ENCODE measurements around the gene PIGQ.

The PIGQ gene

DNA sequence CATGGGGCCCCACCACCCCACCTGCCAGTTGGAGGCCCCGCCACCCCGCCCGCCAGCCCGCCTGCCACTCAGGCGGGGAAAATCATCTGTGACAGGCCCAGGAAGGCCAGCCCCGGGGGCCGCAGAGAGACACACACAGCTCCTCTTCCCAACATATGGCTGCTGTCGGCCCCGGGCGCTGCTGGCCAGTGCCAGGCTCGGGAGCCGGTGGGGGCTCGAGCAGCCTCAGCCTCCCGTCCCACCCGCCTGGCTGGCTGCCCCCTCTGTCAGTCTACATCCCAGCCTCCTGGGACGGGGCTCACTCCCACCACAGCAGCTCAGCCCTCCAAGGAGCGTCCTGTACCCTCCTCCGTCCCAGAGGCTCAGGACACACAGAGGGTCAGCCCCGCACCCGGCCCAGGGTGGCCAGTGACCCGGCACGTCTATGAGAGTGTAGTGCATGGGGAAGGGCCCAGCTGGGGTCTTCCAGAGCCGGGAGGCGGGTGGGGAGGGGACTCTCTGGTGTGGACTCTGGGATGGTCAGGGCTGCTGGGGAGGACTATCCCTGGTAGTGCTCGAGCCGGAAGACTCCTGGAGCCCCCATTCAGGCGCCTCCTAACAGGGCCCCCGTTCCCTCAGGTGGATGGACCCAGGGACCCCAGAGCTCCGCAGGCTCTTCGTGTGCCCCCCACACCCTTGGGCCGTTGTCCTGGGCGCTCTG, 13.1 kb upstream of the PIGQ start:
- no peak for FAIRE-seq

GRCh38 chr16:557463-558297, 12.1 kb upstream of the PIGQ start:
- no peak for FAIRE-seq

- no peak for FAIRE-seq
Measured at GRCh38 chr16:558298-559020, 11.3 kb upstream of the PIGQ start.

GRCh38 chr16:559021-559380, 10.8 kb upstream of the PIGQ start:
- no peak for FAIRE-seq

DNA sequence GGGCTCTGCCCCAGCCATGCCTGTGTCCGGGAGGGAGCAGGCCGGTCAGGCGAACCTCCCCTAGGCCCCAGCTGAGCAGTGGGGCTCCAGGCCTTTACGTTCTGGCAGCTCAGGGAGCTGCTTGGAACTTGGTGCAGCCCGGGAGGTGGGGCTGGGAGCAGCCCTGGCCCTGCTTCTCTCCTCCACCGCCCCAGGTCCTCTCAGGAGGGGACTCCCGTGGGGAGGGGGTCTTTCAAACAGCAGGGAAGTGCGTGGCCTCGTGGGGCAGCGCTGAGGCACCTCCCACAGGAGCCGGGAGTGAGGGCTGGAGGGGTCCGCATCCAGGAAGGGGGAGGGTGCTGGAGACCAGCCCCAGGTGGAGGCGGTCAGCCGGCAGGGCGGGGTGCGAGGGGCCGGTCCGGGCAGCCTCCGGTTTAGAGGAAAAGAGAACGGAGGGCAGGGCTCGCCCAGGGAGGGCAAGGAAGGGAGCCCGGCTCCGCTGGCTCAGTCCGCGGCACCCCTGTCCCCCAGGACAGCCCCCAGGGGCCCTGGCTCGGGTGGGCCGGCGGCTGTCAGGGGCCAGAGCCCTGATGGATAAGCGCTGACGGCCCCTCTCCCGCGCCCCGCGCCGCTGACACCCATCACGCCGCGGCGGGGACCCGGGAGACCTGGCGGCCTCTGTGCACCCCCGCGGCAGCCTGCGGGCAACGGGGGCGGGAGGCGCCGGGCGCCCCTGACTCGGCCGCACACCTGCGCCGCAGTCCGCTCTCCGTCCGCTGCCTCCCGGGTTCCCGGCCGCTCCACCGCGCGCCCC, 10.2 kb upstream of the PIGQ start:
- FAIRE-seq, result no peak

GRCh38 chr16:560204-560700, 9.5 kb upstream of the PIGQ start, which contains the start of gene PRR35:
Gene PRR35 (plus strand): TSS chr16:560394. CDS start chr16:563295, 2,901 bp downstream.
- no peak for FAIRE-seq

GRCh38 chr16:560701-561412, 8.9 kb upstream of the PIGQ start:
- no peak for FAIRE-seq

DNA sequence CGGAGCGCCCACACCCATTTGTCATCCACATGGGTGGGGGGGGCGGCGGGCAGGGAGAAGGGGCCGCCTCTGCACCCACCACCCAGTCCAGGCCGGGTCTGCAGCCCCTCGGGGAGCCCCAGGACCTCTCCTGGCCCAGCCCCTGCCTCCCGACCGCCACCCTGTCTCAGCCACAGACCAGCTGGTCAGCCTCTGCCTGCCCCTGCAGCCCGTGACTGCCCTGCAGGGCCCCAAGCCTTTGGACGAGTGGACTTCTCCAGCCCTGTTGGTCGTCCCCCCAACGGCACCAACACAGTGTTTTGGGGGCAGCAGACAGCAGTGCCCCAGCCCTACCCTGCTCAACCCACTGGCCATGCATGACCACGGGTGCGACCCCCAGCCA, 8.4 kb upstream of the PIGQ start:
- no peak for FAIRE-seq

DNA sequence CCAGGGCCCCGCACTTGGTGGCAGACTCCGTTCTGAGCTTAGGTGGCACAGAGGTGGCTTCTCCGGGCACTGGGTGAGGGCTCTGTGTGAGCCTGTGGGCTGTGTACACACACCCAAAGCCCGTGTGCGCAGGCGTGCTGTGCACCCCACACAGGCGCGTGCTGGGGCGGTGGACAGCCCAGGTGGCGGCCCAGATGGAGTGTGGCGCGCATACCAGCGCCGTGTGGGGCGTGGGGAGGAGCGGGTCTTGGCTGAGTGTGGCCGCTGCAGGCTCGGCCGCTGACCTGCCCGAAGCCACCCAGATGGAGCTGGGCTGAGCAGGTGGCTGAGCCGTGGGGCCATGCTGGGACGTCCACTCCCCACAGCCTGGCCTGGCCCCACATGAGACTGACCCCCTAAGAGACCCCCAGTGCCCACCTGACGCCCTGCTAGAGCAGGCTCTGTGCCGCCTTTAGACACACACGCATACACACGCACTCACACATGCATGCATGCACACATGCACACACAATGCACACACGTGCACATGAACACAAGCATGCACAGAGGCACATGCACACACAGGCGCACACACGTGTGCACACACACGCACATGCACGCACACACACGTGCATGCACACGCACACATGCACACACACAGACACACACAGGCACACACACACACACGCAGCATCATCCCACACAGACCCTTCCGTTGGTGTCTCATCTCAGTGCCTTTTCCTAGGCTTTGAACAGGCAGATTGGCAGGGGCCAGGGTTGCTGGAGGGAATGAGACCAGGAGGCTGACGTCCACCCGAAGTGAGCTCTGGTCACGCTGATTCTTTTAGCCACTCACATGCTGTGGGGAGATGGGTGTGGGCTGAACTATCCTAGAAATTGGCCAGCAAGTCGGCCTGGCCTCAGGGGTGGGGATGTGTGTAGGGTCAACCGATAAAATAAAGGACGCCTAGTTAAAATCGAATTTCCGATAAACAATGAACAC, 7.5 kb upstream of the PIGQ start:
- FAIRE-seq, result no peak

GRCh38 chr16:563072-563644, 6.6 kb upstream of the PIGQ start:
- no peak for FAIRE-seq

DNA sequence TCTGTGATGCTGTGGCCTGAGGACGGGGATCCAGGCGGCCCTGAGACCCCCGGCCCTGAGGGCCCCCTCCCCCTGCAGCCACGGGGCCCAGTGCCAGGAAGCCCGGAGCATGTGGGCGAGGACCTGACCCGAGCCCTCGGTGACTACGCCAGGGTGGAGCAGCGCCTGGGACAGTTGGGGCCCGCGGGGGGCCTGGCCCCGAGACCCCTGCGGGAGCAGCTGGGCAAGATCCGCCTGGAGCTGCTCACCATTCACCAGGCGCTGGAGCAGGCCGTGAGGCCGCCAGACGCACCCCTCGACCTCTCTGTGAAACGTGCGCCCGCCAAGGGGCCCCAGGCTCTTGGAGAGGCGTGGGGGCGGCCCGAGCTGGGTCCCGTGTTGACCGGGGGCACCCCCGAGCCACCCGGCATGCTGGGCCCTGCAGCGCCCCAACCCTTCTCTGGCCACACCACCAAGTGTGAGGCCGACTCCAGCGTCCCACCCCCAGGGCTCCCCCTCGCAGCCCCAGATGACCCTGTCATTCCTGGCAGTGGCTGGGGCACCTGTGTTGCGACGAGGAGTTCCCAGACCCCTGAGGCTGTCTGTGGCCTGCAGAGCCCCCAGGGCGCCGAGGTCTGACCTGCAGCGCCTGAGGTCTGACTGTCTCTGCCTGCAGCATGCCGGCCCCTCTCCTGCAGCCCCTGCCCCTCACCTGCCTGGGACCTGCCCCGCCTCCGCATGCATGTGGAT, 4.9 kb upstream of the PIGQ start:
- FAIRE-seq, result no peak

DNA sequence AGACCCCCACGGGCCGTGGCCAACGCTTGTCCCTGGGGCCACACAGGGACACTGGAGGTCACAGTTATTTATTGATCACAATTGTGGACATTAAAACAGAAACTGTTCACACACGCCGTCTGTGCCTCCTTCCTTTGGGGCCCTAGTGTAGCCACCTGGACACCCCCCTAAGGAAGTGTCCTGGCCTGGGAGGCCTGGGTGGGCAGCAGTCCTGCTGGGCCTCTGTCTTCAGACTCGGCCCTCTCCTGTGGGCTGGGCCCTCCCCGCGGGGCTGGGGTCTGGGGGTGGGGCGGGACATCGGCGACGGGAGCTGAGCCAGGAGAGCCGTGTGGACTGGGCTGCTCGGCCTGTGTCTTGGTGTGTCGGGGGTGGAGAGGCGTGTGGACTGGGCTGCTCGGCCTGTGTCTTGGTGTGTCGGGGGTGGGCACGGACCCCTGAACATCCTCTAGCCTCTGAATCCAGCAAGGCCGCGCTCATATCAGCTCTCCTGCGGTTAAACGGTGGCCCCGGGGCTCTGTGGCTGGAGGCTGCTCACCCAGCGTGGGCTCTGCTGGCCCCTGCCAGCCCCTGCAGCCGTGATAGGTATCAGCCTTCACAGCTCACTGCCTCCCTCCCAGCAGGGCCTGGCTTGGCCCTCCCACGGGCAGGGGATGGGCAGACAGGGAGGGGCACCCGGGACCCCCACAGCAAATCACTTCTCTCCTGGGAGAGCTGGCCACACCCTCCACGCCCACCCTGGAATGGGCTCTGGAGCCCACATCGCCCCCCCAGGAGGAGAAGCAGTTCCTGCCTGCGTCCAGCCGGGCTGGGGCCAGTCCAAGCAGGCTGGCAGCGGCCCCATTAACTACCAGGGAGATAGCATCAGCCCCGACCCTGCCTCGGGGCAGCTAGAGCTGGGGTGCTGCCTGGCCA, 4.1 kb upstream of the PIGQ start:
- no peak for FAIRE-seq

- FAIRE-seq, result no peak
Measured at GRCh38 chr16:566475-567372, 3.0 kb upstream of the PIGQ start, which contains the start of gene NHLRC4. Gene NHLRC4 (plus strand): TSS chr16:567005. CDS start chr16:568048, 1,043 bp downstream.

GRCh38 chr16:567373-568256, 2.2 kb upstream of the PIGQ start:
- FAIRE-seq, result no peak

GRCh38 chr16:568401-569258, 1.1 kb upstream of the PIGQ start:
- FAIRE-seq, result no peak

Measured in A204.1 (cell line).